Bronchial epithelial cell (primary cell): ENCODE results near the gene PLD4. TPM values are rescaled to one million over a fixed set of nuclear protein-coding genes. Genes with fewer than 3 reads are reported as not detected.

Source experiments
- DNase-seq: peaks from one replicate; pipeline ENCODE4 v3.0.0-alpha.2; 2010; ENCODE audit warnings: low read depth
- FAIRE-seq: peaks from 2 replicates; lab custom pipeline; 2011; peaks lifted over from hg19 to GRCh38; lab: Jason Lieb, UNC
- H3K27me3 ChIP-seq: 2 replicates; pipeline ENCODE4 v1.5.1; 2011; ENCODE audit warnings: low read length; ENCODE audit not compliant: control insufficient read depth, insufficient read depth
- H3K36me3 ChIP-seq: 2 replicates; pipeline ENCODE4 v1.5.1; 2011; ENCODE audit warnings: low read length; ENCODE audit not compliant: control insufficient read depth, insufficient read depth
- H3K4me3 ChIP-seq: 2 replicates; pipeline ENCODE4 v1.5.1; 2011; ENCODE audit warnings: mild to moderate bottlenecking, low read depth, low read length, control low read depth
- total RNA-seq: library from RNA; depleted of rRNA; stranded (reverse); fragments of >200 nt; gene quantifications from 2 replicates; pipeline ENCODE4 v1.2.1, GENCODE V29; 2014
- TF ChIP-seq, protein P1 (sequence below): IDR thresholded peaks from 2 replicates; pipeline ENCODE4 v1.5.1; 2011; ENCODE audit warnings: mild to moderate bottlenecking, moderate library complexity, low read length, control low read depth, inconsistent platforms; ENCODE audit not compliant: insufficient read depth, severe bottlenecking

PLD4 gene
- total RNA-seq, 1 donor from 2014 or later, result not detected

DNA sequence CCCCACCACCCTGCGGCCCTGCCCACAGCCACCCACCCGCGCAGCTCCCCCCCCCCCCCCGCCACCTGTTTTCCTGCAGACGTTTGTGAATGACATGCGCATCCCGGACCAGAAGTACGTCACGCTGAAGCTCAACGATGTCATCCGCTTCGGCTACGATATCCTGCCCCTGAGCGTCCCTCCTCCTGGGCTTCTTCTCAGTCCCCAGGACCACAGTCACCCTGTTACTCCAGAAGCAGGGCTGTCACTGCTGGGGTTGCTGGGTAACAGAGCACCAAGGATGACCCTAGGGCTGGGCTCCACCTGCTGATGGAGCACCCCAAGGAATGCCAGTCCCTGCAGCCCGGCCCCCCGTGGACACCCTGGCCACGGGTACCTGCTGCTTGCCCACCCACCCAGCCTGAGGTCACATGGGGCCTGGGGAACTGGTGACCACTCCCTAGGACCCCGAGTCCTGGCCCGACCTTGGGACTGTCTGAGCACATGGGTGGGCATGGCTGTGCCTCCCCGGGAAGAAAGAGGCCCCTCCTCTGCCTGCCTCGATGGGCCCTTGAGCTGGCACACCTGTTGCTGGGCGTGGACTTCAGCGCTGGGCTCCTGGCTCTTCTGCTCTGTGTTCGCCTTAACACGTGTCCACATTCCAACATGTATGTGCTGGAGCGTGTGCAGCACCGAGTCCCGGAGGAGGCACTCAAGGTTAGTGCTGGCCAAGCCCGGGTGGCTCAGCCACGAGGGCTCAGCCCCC lies 46.7 kb upstream of the PLD4 start:
- H3K4me3 ChIP-seq, result no peak overlapping the region
- H3K36me3 ChIP-seq, result peaks cover 22% of the 10 kb centered on the region
- TF ChIP-seq, protein P1, sequence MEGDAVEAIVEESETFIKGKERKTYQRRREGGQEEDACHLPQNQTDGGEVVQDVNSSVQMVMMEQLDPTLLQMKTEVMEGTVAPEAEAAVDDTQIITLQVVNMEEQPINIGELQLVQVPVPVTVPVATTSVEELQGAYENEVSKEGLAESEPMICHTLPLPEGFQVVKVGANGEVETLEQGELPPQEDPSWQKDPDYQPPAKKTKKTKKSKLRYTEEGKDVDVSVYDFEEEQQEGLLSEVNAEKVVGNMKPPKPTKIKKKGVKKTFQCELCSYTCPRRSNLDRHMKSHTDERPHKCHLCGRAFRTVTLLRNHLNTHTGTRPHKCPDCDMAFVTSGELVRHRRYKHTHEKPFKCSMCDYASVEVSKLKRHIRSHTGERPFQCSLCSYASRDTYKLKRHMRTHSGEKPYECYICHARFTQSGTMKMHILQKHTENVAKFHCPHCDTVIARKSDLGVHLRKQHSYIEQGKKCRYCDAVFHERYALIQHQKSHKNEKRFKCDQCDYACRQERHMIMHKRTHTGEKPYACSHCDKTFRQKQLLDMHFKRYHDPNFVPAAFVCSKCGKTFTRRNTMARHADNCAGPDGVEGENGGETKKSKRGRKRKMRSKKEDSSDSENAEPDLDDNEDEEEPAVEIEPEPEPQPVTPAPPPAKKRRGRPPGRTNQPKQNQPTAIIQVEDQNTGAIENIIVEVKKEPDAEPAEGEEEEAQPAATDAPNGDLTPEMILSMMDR, result no peak
- DNase-seq, result no peak
- no peaks in the 10 kb centered on the region for H3K27me3 ChIP-seq
- FAIRE-seq, result no peak

DNA sequence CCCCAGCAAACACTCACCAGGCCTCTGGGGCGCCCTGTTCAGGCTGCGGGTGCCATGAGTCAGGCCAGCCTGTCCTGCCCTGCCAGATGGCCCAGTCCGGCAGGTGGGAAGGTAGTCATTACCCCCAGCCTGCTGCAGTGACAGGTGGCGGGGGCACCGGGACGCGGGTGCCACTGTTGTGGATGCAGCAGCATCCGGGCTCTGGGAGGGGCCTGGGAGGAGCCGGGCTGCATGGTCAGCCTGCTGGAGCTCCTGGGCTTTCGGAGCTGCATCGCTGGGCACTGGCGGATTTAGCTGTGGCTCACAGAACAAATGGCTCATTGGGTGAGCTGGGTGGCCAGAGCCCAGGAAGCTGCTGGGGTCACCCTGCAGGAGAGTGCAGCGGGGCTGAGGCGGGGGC lies 46.1 kb upstream of the PLD4 start:
- DNase-seq (no peak), FAIRE-seq (no peak)
- TF ChIP-seq, protein P1, result no peak

GRCh38 chr14:104879201-104879982 lies 45.3 kb upstream of the PLD4 start:
- no peak overlapping the region for H3K4me3 ChIP-seq
- TF ChIP-seq, protein P1, result no peak
- peaks cover 31% of the 10 kb centered on the region for H3K36me3 ChIP-seq

More for the DNA sequence above, 46.1 kb upstream of the PLD4 start:
- no peak overlapping the region for H3K4me3 ChIP-seq
- H3K36me3 ChIP-seq, result peaks cover 28% of the 10 kb centered on the region
- no peaks in the 10 kb centered on the region for H3K27me3 ChIP-seq

GRCh38 chr14:104879983-104880565 lies 44.6 kb upstream of the PLD4 start:
- Histone ChIP-seq H3K4me3 (no peak overlapping the region), H3K36me3 (peaks cover 33% of the 10 kb centered on the region), H3K27me3 (no peaks in the 10 kb centered on the region)
- no peak for FAIRE-seq
- DNase-seq, result no peak
- TF ChIP-seq, protein P1, result no peak

More at GRCh38 chr14:104879201-104879982, 45.3 kb upstream of the PLD4 start:
- FAIRE-seq (no peak), DNase-seq (no peak)
- H3K27me3 ChIP-seq, result no peaks in the 10 kb centered on the region

GRCh38 chr14:104880584-104881210 lies 44.0 kb upstream of the PLD4 start:
- Histone ChIP-seq H3K36me3 (peaks cover 34% of the 10 kb centered on the region), H3K4me3 (no peak overlapping the region), H3K27me3 (no peaks in the 10 kb centered on the region)
- FAIRE-seq (peak; percentile 40), DNase-seq (no peak)
- TF ChIP-seq, protein P1, result no peak
